NCI-H1417 (cell line): Measurements from ENCODE around the gene CTDNEP1.
A peak's percentile ranks its signal among the peaks of the same experiment; 100 is the strongest.

Experiments used
- DNase-seq, 3 experiments: peaks; one replicate each; lab custom pipeline; 2025; lab: John Stamatoyannopoulos, UW

The CTDNEP1 gene

DNA sequence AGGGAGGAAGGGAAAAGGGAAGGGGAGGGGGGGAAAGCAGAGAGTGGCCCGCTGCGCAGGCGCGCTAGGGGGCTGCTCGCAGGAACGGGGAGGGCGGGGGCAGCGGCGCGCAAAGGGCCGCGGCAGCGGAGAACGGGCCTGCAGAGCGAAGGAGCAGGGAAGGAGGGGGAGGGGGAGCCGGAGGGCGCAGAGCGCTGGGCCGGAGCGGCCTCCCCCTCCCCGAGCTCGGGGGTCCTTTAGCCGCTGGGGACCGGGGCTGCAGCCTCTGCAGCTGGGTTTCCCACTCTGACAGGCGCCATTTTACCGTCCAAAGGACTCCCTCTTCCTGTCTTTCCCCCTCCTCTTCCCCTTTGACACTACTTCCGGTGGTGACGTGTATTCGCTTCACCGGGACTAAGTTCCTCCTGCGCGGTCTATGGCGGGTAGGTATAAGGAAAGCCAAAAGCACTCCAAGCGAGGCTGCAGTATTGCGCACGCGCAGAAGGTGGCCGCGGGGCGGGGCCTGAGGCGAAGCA lies at the start of gene CTDNEP1:
CTDNEP1 (minus strand) TSS at position 74 of the 515 bp plus-strand sequence. CDS start 438 bp downstream, outside the sequence.
- peak; percentile 94 to 99 (median 96) for DNase-seq

DNA sequence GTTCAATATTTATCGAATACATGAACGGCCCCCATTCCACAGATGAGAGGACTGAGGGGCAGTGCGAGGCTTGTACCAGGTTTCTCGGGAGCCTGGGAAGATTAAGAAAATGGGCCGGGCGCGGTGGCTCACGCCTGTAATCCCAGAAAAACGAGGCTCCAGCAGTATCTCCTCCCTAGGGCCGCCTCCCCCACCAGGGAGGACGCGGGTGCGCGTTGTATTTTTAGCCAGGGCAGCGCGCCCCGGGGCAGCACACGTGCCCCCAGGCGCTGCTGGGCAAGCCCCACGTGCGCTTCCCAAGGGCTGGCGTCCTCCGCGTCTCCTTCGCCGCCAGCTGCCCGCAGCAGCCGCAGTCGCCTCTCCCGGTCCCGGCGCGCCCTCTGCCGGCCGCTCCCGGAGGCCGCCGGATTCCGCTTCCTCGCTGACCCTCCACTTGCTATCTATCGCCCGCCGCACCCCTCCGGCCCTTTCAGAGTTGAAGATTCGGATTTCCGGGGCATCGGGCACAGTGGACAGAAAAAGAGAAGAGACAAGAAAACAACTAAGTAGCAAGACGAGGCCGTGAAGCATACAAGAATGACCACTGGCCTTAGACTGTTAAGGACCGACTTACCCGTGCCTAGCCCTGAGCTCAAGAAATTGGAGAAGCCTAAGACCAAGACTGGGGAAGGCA lies 44.8 kb upstream of the CTDNEP1 start:
- peak; percentile 60 to 78 (median 73) for DNase-seq

DNA sequence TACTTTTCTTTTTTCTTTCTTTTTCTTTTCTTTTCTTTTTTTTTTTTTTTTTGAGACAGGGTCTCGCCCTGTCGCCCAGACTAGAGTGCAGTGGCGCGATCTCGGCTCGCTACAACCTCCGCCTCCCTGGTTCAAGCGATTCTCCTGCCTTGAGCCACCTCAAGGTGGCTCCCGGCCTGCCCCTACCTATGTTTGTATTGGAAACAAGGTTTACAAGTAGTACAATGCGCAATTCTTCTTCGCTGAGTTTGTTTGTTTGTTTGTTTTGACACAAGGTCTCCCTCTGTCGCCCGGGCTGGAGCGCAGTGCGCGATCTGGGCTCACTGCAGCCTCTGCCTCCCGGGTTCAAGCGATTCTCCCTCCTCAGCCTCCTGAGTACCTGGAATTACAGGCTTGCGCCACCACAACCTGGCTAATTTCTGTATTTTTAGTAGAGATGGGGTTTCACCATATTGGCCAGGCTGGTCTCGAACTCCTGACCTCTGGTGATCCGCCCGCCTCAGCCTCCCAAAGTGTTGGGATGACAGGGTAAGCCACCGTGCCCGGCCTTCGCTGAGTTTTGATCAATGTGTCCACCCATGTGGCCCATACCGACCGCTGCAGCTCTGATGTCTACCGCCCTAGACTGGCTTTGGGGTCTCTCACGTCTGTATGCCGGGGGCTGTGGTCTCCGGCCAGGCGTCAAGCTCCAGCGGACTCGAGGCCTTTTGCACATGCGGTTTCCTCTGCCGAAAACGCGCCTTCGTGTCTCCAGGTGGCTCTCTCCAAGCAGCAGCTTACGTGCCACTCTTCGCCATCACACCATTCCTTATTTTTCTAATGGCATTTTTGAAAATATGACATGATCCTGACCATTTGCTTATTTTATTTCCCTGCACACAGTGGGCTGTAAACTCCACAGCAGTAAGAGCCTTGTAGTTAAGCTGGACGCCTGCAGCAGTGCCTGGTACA lies 44.0 kb upstream of the CTDNEP1 start:
- peak in 2 of 3 experiments; percentile 20 to 28 for DNase-seq

GRCh38 chr17:7294614-7295153 lies 43.1 kb upstream of the CTDNEP1 start, which contains the start of gene YBX2:
YBX2 (minus strand) TSS chr17:7294639; CDS start chr17:7294500, 139 bp downstream.
- DNase-seq = peak; percentile 86 to 93 (median 92)

DNA sequence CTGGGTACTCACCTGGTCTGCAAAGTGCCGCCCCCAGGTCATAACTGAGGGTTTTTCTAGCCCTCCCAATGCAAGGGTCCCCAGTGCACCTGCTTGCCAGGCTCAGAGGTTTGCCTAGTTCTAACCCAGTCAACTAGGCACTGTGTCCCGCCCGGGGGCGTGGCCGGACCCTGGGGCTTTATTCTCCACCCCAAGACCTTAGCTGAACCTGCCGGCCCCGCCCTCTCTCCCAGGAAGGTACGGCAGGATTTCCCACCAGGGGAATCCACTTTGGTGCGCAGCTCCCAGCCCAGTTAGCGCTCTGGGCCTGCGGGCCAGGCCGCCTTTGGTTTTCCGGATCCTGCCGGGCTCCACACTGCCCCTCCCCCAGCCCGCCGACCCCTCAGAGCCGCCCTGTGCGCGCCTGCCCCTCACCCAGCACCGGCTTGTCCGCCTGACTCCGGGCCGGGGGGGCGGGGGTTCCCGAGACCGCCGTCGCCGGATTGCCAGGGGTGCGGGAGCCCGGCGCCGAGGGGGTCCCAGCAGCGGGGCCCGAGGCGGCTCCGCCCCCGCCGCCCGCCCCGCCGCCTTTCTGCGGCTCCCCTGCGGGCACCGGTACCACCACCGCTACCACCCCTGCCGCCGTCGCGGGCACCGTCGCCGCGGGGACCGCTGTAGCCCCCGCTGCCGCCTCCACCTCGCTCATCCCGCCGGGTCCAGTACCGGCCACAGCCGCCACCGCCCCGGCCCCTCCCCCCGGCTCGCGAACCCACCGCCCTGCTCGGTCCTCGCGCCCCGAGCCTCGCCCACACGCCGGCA lies 42.5 kb upstream of the CTDNEP1 start:
- DNase-seq = peak; percentile 44 to 73 (median 62)

- peak in 1 of 3 experiments; percentile 18 for DNase-seq
Observed at GRCh38 chr17:7293159-7293558, 41.6 kb upstream of the CTDNEP1 start.

DNA sequence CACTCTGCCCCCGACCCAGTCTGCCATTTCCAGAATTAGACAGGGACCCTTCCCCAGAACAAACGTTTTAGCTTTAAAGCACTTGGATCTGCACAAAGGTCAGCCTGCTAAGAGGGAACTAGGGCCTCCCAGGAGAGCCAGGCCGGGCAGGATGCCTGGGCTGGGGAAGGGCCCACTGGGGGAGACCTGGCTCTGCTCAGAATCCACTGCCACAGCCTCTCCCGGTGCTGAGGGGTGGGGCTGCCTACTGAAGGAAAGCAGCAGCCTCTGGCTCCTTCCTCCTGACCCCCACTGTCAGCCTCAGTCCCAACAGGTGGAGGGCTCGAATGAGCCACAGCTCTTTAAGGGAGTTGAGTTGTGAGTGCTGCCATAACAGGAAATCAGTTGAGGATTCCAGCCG lies 41.2 kb upstream of the CTDNEP1 start:
- DNase-seq = no peak

DNA sequence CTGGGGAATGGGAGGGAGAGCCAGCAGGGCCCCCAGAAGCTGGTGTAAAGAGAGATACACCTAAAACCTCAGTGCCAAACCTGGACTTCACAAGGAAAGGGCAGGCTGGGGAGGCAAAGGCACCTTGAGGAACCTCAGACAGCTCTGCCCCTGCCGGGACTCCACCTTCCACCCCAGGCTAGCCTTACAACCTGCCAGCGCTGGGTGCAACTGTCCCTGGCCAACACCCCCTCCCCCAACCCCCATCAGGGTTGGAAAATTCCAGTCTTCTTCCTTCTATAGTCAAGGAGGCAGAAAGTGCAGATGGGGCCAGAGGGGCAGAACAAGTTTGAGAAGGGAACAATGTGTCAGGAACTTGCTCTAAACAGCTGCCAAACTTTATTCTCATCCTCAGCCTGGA lies 40.7 kb upstream of the CTDNEP1 start:
- no peak for DNase-seq

DNA sequence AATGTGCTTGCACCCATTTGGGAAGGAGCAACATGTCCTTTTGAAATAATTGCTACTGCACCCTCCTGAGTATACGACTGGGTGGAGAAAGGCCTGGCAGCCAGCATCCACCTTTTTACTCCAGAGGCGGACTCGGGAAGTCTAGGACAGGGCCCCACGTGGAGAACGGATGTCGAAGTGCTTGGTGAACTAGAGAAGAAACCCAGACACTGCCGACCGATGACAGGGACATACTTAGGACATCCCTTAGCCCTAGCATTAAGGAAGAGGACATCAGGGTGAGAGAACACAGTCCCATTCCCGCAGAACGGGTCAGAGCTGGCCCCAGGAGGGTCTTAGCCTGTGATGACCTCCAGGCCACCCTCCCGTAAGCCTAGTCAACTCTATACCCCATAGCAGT lies 39.2 kb upstream of the CTDNEP1 start:
- DNase-seq = no peak

- no peak for DNase-seq
Observed at GRCh38 chr17:7290166-7290565, 38.6 kb upstream of the CTDNEP1 start.

- DNase-seq = no peak
Observed at GRCh38 chr17:7289256-7290032, 37.9 kb upstream of the CTDNEP1 start.

GRCh38 chr17:7285679-7286078 lies 34.1 kb upstream of the CTDNEP1 start:
- DNase-seq = no peak

DNA sequence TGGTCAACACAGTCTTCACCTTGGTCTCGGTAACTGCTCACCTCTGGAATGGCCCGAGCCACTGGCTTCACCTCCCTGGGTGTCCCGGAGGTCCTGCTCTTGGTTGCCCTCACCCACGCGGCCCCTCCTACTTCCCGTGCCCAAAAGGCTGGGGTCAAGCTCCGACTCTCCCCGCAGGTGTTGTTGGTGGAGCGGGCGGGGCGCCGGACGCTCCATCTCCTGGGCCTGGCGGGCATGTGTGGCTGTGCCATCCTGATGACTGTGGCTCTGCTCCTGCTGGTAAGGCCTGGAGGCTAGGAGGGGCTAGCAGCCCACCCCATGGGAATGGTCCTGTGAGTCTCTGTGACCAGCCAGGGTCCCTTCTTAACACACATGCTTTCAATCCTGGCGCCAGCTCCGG lies 33.4 kb upstream of the CTDNEP1 start:
- no peak for DNase-seq

- DNase-seq = no peak
Observed at GRCh38 chr17:7283471-7284216, 32.1 kb upstream of the CTDNEP1 start.

- no peak for DNase-seq
Observed at GRCh38 chr17:7282752-7283321, 31.3 kb upstream of the CTDNEP1 start.

DNA sequence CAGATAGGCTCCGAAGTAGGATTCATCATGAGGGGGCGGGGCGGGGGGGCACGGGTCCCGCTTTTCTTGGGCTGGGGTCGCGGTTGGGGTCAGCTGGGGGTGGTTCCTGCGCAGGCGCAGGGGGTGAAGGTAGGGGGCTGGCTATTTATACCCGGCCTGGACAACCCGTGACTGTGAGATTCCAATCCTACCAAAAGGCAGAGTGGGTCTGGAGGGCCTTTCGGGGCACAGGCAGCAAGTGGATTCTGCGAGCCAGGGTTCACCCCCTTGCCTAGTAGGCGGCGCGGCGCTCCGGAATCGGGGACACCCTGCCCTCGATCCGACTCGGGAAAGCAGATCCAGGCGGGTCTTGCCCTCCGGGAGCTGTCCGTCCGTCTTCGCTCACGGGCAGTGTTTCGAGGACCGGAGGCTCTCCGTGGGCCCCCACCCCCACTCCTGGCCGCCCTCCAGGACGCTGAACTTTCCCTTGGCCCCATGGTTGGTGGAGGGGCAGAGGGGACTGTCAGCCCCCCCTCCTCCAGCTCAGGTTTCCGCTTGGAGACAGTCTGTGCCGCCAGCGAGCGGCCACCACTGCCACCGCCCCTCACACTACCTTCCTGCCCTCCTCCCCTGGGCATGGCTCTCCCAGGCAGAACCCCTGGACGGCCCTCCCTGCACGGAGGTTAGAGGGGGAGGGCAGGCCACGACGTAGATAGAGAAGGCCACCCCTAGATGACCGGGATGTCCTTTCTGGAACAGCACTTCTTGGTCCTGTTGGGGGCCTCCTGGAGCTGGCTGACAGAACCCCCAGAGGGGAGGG lies 30.6 kb upstream of the CTDNEP1 start:
- peak in 2 of 3 experiments; percentile 6 to 28 for DNase-seq

GRCh38 chr17:7281074-7281952 lies 29.8 kb upstream of the CTDNEP1 start, which contains the start of gene SLC2A4:
SLC2A4 (plus strand) TSS chr17:7281718; CDS start chr17:7281935, 217 bp downstream.
- DNase-seq = peak; percentile 85 to 94 (median 94)
